Esophagus muscularis mucosa (tissue), 4 donors: ENCODE measurements around the gene SFXN5. TPM values are rescaled to one million over a fixed set of nuclear protein-coding genes. Genes with fewer than 3 reads are reported as not detected.

Source experiments
- DNase-seq: peaks from one replicate; pipeline ENCODE4 v3.0.0-alpha.2; 2017; ENCODE audit errors: extremely low spot score
- H3K27ac ChIP-seq, 4 donors: fragments of 200-600 bp; sonication (generic); replicated peaks in 1 of 4; 1 replicate in 3 of 4; 2 replicates in 1 of 4; pipeline ENCODE4 v1.5.1; 2016 to 2019; ENCODE audit warnings: mild to moderate bottlenecking in 1 of 4
- H3K27me3 ChIP-seq, 4 donors: fragments of 200-600 bp; sonication (generic); one replicate each; pipeline versions ENCODE4 v1.5.1 to v1.6.0; 2016 to 2019
- H3K36me3 ChIP-seq, 4 donors: fragments of 200-600 bp; sonication (generic); one replicate each; pipeline ENCODE4 v1.5.1; 2016 to 2019
- H3K4me1 ChIP-seq, 4 donors: fragments of 200-600 bp; sonication (generic); one replicate each; pipeline ENCODE4 v1.5.1; 2016 to 2019
- H3K4me3 ChIP-seq, 4 donors: fragments of 200-600 bp; sonication (generic); 1 replicate in 2 of 4; 2 replicates in 2 of 4; pipeline ENCODE4 v1.5.1; 2016 to 2019; ENCODE audit warnings: mild to moderate bottlenecking in 4 of 4, moderate library complexity in 1 of 4
- H3K9me3 ChIP-seq, 4 donors: fragments of 200-600 bp; sonication (generic); 1 replicate in 3 of 4; 2 replicates in 1 of 4; pipeline ENCODE4 v1.5.1; 2016 to 2019
- EP300 ChIP-seq: sonication (generic); formaldehyde crosslinking; IDR thresholded peaks from one replicate; pipeline ENCODE4 v1.6.1; 2017; ENCODE audit warnings: antibody characterized with exemption
- POLR2A ChIP-seq: fragments of 450-650 bp; IDR thresholded peaks from one replicate; pipeline ENCODE4 v1.6.1; 2017; ENCODE audit warnings: antibody characterized with exemption, moderate library complexity, mild to moderate bottlenecking, low read depth
- POLR2AphosphoS5 ChIP-seq, 2 donors: sonication (generic); formaldehyde crosslinking; IDR thresholded peaks; one replicate each; pipeline ENCODE4 v1.6.1; 2017; ENCODE audit warnings: antibody characterized with exemption in 2 of 2
- WGBS: methylation state at CpG from one replicate; pipeline ENCODE4 v1.1.5; 2018; 5-methylcytosine and 5-hydroxymethylcytosine counted together
- intact Hi-C: fragments of 100-400 bp; cut with DNase I; formaldehyde crosslinking; loops from one replicate; pipeline ENCODE4 v1.15.1; 2023
- total RNA-seq, 4 donors: library from RNA; depleted of rRNA; stranded (reverse); fragments of >200 nt; gene quantifications; one replicate each; pipeline versions ENCODE4 v1.1.0 to v1.2.1, GENCODE V29; 2016
- TF ChIP-seq, protein P1 (sequence below), 3 experiments: fragments of 200-600 bp in 2 of 3; fragments of 450-650 bp in 1 of 3; sonication (generic) in 2 of 3; IDR thresholded peaks; one replicate each; pipeline ENCODE4 v1.5.1; 2017 to 2019; ENCODE audit warnings: antibody characterized with exemption in 3 of 3, mild to moderate bottlenecking in 2 of 3, moderate library complexity in 1 of 3

SFXN5 gene
- total RNA-seq, 4 donors from 2014 or later: 5.8 to 10.0 (median 6.8) TPM

DNA sequence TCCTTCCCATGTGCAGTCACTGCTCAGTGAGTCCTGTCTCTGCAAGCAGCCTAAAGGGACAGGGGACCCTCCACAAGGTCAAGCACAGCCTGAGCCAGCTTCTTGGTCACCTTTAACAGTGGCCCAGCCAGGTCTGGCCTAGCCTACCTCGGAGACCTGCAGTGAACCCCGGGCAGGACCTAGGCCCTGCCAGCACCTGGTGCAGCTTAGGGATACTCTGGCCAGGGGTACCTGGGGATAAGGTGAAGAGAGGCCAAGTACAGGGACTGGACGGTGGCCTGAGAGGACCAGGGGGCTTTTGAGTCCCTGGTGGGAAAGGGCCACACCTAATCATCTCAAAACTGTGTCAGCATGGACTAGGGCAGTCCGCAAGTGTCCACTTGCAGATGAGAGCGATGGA, 86.4 kb downstream of the SFXN5 start:
- WGBS: 97% methylated on average over 5 of the region's 5 CpGs
- H3K4me1 ChIP-seq: peaks cover 0 to 40% (median 0%) of the 10 kb centered on the region in 4 donors
- intact Hi-C loops: no loop called here
- H3K27me3 ChIP-seq: no peaks in the 10 kb centered on the region
- no peak for DNase-seq
- no peak overlapping the region for H3K27ac ChIP-seq
- H3K36me3 ChIP-seq: peaks cover 0 to 71% (median 21%) of the 10 kb centered on the region in 4 donors
- no peak for TF ChIP-seq POLR2AphosphoS5 (IDR thresholded peaks at IDR 0.05)
- no peak for TF ChIP-seq EP300
- TF ChIP-seq POLR2A: no peak
- TF ChIP-seq, protein P1, sequence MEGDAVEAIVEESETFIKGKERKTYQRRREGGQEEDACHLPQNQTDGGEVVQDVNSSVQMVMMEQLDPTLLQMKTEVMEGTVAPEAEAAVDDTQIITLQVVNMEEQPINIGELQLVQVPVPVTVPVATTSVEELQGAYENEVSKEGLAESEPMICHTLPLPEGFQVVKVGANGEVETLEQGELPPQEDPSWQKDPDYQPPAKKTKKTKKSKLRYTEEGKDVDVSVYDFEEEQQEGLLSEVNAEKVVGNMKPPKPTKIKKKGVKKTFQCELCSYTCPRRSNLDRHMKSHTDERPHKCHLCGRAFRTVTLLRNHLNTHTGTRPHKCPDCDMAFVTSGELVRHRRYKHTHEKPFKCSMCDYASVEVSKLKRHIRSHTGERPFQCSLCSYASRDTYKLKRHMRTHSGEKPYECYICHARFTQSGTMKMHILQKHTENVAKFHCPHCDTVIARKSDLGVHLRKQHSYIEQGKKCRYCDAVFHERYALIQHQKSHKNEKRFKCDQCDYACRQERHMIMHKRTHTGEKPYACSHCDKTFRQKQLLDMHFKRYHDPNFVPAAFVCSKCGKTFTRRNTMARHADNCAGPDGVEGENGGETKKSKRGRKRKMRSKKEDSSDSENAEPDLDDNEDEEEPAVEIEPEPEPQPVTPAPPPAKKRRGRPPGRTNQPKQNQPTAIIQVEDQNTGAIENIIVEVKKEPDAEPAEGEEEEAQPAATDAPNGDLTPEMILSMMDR (IDR thresholded peaks at IDR 0.05): no peak
- H3K4me3 ChIP-seq: no peak overlapping the region
- H3K9me3 ChIP-seq: no peaks in the 10 kb centered on the region

DNA sequence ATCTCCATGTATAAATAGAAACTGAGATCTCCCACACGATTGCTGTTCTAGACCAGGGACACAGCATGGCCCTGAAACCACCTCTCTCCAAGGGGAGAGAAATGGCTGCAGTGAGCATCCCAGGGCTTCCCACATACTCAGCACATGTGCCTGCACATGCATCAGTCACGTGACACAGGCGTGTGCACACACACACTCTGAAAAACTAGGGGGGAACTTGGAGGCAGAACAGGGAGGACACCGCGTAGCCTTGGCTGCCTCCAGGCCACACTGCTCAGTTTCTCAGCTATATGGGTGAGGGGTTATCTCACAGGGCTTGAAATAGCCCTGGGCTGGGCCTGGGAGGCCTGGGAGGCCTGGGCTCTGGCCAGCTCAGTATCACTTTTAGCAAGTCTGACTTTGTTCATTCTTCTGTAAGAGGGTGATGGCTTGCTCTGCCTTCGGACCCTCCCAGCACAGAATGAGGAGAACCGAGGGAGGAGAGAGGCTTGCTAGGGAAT, 87.3 kb downstream of the SFXN5 start:
- 85% methylated on average over 7 of the region's 7 CpGs for WGBS
- TF ChIP-seq POLR2AphosphoS5 (IDR thresholded peaks at IDR 0.05): no peak
- TF ChIP-seq, protein P1 (IDR thresholded peaks at IDR 0.05): no peak
- no peak for TF ChIP-seq EP300
- TF ChIP-seq POLR2A: no peak
- Histone ChIP-seq H3K27me3 (no peaks in the 10 kb centered on the region), H3K4me1 (peaks cover 0 to 35% (median 0%) of the 10 kb centered on the region in 4 donors), H3K27ac (no peak overlapping the region), H3K9me3 (no peaks in the 10 kb centered on the region), H3K36me3 (peaks cover 0 to 63% (median 18%) of the 10 kb centered on the region in 4 donors), H3K4me3 (no peak overlapping the region)
- intact Hi-C loops: no loop called here
- DNase-seq: no peak

DNA sequence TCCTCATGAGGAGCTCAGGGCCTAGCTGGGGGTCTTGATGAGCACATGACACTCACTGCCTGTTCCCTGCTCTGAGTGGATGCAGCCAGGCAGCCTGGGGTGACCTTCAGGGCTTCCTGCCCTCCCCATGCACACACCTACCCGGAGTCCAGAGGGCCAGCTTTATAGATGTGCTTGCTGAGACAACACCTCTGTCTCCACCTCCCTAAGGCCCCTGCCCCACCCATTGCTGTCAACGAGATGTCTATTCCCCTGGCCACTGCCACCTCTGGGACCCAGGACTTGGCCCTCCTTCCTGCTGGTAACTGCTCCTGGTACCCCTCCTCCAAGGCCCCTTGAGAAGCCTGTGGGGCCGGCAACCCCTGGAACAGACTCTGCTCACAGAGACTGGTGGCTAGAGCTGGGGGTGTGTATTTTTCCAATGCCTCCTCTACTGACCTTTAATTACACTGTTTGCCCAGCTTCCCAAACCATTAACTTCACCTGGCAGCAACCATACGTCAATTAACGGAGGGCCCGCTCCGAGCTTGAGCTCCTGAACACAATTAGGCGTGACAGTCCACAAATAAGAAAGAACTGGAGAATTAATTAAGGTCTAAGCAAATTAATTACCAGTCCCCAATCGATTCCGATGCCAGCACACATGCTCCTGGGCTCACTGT, 87.9 kb downstream of the SFXN5 start:
- Histone ChIP-seq H3K27ac (no peak overlapping the region), H3K27me3 (no peaks in the 10 kb centered on the region), H3K9me3 (no peaks in the 10 kb centered on the region), H3K36me3 (peaks cover 0 to 60% (median 18%) of the 10 kb centered on the region in 4 donors), H3K4me1 (peaks cover 0 to 35% (median 0%) of the 10 kb centered on the region in 4 donors), H3K4me3 (no peak overlapping the region)
- TF ChIP-seq, protein P1 (IDR thresholded peaks at IDR 0.05): no peak
- TF ChIP-seq EP300 (no peak), POLR2A (no peak), POLR2AphosphoS5 (IDR thresholded peaks at IDR 0.05) (no peak)
- intact Hi-C loops: no loop called here
- no peak for DNase-seq
- 91% methylated on average over 9 of the region's 10 CpGs for WGBS

DNA sequence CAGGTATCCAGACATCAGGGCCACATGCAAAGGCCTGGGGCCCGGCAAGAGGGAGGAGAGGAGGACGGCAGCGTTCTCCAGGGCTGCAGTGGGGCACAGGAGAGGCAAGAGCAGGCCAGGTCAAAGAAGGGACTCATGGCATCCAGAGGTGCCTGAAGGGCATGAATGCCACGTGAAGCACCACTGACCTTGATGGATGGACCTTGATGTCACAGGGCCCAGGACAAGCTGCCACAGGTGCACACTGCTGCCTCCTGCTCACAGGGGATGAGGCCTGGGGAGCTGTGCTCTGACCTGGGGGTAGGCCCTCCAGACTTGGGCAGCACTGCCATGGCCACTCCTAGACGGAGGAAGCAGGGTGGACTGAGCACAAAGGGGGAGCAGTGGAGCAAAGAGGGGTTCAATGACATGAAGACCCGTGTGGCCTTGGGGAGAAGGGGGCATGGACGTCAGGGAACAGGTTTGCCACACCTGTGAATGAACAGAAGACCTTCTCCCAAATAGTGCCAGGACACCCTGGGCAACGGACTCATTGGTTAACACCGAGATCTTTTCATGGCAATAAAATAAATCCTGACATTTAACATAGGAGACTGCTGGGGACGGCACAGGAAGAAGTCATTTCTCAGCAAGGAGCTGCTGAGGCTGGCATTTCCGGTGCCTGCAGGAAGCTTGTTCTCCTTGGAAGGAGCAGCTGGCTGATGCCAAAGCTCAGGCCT, 88.6 kb downstream of the SFXN5 start:
- 82% methylated on average over 11 of the region's 11 CpGs for WGBS
- Histone ChIP-seq H3K4me3 (no peak overlapping the region), H3K27me3 (no peaks in the 10 kb centered on the region), H3K27ac (no peak overlapping the region), H3K9me3 (no peaks in the 10 kb centered on the region), H3K4me1 (peaks cover 0 to 35% (median 0%) of the 10 kb centered on the region in 4 donors), H3K36me3 (peaks cover 0 to 53% (median 14%) of the 10 kb centered on the region in 4 donors)
- TF ChIP-seq EP300: no peak
- TF ChIP-seq, protein P1 (IDR thresholded peaks at IDR 0.05): no peak
- intact Hi-C loops: no loop called here
- no peak for DNase-seq
